KG1 (cell line): ENCODE measurements around the gene TOR1B.
"Not testable (repeated sequence)": the region's sequence is repeated elsewhere in the genome, so short reads cannot be mapped to it uniquely, and the experiment has no call there.

ENCODE experiments used
- DNase-seq: peaks from one replicate; lab custom pipeline; 2025; lab: John Stamatoyannopoulos, UW

TOR1B gene

GRCh38 chr9:129776566-129776937 lies 26.4 kb upstream of the TOR1B start:
- no peak for DNase-seq

- peak; percentile 99 for DNase-seq
These were observed 25.8 kb upstream of the TOR1B start for GRCh38 chr9:129776938-129777768.

- DNase-seq: no peak
These were observed 25.2 kb upstream of the TOR1B start for GRCh38 chr9:129777769-129778130.

GRCh38 chr9:129778469-129778868 lies 24.5 kb upstream of the TOR1B start:
- no peak for DNase-seq

GRCh38 chr9:129779560-129780190 lies 23.3 kb upstream of the TOR1B start:
- DNase-seq: no peak

- no peak for DNase-seq
These were observed 21.9 kb upstream of the TOR1B start for GRCh38 chr9:129781131-129781530.

GRCh38 chr9:129781981-129782380 lies 21.0 kb upstream of the TOR1B start:
- no peak for DNase-seq

GRCh38 chr9:129783516-129784361 lies 19.2 kb upstream of the TOR1B start:
- peak; percentile 60 for DNase-seq

GRCh38 chr9:129784970-129785369 lies 18.0 kb upstream of the TOR1B start:
- DNase-seq: not testable (repeated sequence)

- DNase-seq: no peak
These were observed 17.1 kb upstream of the TOR1B start for GRCh38 chr9:129785866-129786265.

- no peak for DNase-seq
These were observed 16.5 kb upstream of the TOR1B start for GRCh38 chr9:129786481-129786880.

GRCh38 chr9:129794549-129794948 lies 8.4 kb upstream of the TOR1B start:
- DNase-seq: no peak

- not testable (repeated sequence) for DNase-seq
These were observed 7.0 kb upstream of the TOR1B start for GRCh38 chr9:129796029-129796428.

- DNase-seq: no peak
These were observed 4.0 kb upstream of the TOR1B start for GRCh38 chr9:129798973-129799372.

- DNase-seq: no peak
These were observed 1.5 kb upstream of the TOR1B start for GRCh38 chr9:129801504-129801903.

- no peak for DNase-seq
These were observed 684 bp downstream of the TOR1B start for GRCh38 chr9:129803676-129804060.

- no peak for DNase-seq
These were observed 3.1 kb downstream of the TOR1B start for GRCh38 chr9:129806061-129806460.

GRCh38 chr9:129809346-129809745 lies 6.4 kb downstream of the TOR1B start:
- no peak for DNase-seq

- DNase-seq: no peak
These were observed 7.1 kb downstream of the TOR1B start for GRCh38 chr9:129810116-129810515.

- no peak for DNase-seq
These were observed 7.8 kb downstream of the TOR1B start for GRCh38 chr9:129810788-129811187.

GRCh38 chr9:129811967-129812363 lies 9.0 kb downstream of the TOR1B start:
- DNase-seq: no peak

GRCh38 chr9:129812385-129812784 lies 9.4 kb downstream of the TOR1B start:
- no peak for DNase-seq

GRCh38 chr9:129813661-129814060 lies 10.7 kb downstream of the TOR1B start:
- DNase-seq: no peak
